T-helper 2 cell treated with Interferon-gamma antibody and Interleukin-4, amounts not matched to agents 100 ng/mL and 5 ng/mL, for 36 hours (primary cell): Measurements from ENCODE around the gene TEDC2. TPM values are rescaled to one million over a fixed set of nuclear protein-coding genes. Genes with fewer than 3 reads are reported as not detected.
"Not testable (repeated sequence)": the region's sequence is repeated elsewhere in the genome, so short reads cannot be mapped to it uniquely, and the experiment has no call there.

Experiments
- intact Hi-C: fragments of 100-400 bp; cut with micrococcal nuclease; formaldehyde crosslinking; loops from one replicate; pipeline ENCODE4 v1.15.1; 2023
- total RNA-seq: library from RNA; stranded (reverse); gene quantifications from 2 replicates; pipeline ENCODE4 v1.2.3, GENCODE V29; 2022

Gene TEDC2
- total RNA-seq, 1 donor from 2014 or later: 21.6 TPM

DNA sequence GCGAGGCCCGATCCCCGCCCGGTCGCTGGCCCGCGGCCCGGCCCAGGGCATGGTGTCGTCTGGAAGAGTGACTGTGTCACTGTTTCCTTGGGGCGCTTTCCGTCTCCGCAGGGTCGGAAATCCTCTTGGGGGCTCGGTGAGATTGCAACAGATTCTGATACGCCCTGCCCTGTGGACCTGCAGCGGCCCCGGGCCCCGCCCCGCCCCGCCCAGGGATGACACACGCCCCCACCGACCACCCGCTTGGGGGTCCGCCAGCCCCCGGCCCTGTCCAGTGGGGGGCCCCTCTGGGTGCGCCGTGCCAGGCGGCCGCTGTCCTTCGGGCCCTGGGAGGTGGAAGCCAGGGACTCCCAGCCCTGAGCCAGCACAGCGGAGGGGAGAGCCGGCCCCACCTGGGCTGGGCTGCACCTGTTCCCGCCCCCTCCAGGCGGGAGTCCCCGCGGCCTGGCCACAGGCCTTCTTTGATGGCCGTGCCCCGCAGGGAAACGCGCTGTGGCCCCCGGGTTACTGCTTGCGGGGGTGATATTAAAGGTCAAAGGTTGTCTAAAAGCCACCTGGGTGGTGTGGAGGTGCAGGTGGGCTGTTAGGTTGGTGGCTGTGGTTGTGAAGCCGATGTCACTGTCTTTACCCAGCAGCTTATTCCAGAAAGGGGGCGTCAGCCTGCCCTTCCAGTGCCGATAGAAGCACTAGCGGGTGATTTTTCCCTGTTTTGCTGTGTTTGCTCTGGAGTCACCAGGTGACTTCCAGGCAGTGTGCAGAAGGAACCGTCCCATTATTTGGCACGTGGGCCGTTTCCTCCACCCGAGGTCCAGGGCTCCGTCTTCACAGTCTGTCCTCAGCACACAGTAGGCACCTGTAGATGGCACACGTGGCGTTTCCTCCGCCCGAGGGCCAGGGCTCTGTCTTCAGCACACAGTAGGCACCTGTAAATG is 15.8 kb downstream of the TEDC2 start:
- intact Hi-C loops: no loop called here

DNA sequence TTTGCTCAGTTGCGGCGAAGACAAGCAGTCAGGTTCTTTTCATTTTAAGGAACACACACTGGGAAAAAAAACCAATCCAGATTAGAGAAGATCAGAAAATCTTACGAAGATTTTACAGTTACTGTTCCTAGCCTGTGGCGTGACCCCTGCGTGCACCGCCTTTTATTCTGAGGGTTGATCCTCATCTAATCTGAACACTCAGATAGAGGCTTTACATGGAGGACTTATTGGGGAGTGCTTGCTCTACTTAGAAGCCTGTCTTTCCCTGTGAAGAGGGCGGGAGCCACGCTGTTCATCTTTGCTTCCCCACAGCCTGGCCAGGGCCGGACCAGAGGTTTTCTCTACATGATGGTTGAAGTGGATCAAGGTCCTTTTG is 16.4 kb downstream of the TEDC2 start:
- intact Hi-C loops: no loop called here

DNA sequence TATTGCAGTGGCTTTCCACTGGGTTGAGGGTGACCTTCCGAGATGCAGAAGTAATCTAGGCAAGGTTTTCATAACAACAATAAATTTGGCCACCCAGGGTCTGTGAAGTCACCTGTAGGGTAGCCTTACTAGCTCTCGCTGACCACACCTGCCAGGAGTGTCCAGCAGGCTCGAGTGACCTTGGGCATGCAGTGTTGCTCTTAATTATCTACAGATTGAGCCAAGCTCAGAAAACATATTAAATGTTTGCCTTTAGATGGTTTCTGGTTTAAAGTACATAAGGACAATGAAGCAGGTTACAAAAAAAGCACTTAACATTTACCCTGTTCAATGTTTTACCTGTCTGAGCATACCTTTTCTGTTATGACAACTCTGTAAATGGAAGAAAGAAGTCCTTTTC is 16.8 kb downstream of the TEDC2 start:
- intact Hi-C loops: no loop called here

DNA sequence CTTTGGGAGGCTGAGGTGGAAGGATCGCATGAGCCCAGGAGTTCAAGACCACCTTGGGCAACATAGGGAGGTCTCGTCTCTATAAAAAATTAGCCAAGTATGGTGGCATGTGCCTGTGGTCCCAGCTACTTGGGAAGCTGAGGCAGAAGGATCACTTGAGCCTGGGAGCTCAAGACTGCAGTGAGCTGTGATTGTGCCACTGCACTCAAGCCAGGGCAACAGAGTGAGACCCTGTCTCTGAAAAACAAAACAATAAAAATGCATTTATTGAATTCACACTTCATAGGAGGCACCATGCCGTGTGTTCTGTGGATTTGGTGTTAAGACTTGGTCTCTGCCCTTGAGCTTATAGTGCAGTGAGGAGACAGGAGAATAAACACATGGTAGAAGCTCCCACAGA is 17.4 kb downstream of the TEDC2 start:
- intact Hi-C loops: no loop called here

DNA sequence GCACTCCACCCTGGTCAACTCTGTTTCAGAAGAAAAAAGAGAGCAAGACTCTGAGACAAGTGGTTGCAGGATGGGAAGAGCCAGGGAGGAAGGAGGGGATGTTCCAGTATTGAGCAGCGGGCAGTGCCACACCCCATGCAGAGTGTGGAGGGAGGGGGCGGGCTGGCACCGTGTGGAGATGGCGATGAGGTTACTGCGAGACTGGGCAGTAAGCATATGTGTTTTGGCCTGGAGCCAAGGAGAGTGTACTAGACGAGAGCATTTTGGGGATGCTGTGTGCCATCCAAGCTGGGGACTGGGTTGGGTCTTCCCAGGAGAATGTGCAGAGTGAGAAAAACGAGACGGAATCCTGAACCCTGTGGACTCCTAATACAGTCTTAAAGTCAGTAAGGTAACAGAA is 18.4 kb downstream of the TEDC2 start:
- intact Hi-C loops: no loop called here

DNA sequence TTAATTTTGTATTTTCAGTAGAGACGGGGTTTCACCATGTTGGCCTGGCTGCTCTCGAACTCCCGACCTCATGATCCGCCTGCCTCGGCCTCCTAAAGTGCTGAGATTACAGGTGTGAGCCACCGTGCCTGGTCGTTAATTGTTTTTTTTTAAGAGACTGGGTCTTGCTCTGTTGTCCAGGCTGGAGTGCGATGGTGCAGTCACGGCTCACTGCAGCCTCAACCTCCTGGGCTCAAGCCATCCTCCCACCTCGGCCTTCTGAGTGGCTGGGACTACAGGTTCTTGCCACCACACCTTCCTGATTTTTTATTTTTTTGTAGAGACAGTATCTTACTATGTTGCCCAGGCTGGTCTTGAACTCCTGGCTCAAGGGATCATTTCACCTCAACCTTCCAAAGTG is 20.1 kb downstream of the TEDC2 start:
- intact Hi-C loops: not testable (repeated sequence)

DNA sequence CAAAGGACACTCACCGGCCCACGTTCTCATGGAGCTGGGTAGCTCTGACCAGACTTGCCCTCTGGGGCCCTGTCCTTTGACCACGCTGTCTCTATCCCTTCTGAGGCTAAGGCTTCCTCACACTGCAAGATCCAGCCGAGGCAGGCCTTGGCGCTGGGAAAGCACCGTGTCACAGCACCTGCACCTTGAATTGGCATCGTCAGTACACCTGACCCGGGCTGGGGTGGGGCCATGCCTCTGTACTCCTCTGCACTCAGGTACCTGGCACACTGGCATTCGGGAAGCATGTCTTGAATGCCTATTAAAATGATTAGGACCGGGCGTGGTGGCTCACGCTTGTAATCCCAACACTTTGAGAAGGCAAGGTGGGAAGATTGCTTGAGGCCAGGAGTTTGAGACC is 21.0 kb downstream of the TEDC2 start:
- intact Hi-C loops: no loop called here

DNA sequence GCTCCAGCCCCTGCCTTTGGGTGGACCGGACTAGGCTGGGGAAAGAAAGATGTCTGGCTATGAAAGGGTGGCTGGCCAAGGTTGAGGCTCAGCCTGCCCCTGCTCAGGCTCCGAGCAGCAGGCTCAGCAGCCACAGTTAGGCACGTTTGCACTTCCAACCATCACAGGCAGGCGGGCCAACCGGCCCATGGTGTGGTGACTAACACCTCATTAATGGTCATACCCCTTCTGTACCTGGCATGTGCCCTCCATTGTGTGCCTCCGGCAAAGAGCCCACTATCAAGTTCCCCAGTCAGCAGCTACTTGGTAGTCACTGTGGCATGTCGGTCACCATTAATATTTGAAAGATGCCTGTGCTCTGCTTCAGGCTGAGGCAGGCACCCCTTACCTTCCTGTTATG is 21.8 kb downstream of the TEDC2 start:
- intact Hi-C loops: no loop called here

DNA sequence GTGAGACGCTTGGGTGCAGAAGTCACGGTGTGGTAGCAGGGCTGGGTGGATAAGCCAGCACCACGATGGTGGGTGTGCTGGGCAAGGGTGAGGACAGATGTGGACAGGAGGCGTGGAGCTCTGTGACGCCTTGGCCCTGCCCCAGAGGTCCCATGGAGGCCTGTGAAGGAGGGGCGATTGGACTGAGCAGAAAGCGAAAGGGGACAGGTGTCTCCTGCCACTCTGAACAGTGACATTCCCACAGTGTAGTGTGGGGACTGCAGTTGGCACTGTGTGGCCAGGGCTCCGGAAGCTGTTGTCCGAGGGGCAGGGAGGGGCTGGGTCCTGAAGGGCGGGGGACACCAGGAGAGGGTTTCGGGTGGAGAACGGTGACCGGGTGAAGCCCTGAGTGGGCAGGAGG is 22.3 kb downstream of the TEDC2 start:
- intact Hi-C loops: no loop called here

DNA sequence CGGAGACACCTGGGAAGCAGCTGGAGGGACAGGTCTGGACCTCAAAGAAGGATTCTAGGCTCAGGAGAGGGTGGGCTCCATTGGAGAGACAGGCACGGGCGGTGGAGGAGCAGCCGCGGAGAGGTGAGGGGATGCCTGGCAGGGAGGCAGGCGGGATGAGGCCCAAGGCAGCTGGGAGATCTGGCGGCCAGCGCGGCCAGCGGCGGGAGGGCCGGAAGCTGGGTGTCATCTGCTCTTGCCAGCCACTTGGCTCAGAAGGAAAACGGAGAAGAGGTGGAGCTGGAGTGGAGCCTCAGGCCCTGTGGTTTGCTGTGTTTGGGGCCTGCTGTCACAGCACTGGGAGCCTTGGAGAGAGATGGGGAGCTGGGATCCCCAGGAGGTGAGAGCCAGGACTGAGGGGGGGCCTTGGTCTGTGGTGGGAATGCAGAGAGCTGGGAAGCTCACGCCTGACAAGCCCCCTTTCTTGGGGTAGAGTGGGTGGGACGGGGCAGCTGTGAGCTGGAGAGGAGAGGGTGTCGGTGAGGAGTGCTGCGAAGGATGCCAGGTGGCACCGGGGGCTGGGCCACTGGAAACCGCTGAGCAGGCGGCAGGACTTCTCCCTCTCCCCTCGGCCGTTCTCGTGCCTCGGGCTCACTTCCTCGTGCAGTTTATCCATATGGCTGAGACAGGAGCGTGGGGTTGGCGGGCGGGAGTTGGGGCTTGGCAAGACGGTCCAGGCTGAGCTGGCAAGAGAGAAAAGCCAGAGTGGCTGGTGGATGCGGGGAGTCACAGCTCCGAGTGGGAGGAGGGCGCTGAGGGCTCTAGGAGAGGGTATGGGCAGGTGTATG is 23.0 kb downstream of the TEDC2 start:
- intact Hi-C loops: no loop called here

DNA sequence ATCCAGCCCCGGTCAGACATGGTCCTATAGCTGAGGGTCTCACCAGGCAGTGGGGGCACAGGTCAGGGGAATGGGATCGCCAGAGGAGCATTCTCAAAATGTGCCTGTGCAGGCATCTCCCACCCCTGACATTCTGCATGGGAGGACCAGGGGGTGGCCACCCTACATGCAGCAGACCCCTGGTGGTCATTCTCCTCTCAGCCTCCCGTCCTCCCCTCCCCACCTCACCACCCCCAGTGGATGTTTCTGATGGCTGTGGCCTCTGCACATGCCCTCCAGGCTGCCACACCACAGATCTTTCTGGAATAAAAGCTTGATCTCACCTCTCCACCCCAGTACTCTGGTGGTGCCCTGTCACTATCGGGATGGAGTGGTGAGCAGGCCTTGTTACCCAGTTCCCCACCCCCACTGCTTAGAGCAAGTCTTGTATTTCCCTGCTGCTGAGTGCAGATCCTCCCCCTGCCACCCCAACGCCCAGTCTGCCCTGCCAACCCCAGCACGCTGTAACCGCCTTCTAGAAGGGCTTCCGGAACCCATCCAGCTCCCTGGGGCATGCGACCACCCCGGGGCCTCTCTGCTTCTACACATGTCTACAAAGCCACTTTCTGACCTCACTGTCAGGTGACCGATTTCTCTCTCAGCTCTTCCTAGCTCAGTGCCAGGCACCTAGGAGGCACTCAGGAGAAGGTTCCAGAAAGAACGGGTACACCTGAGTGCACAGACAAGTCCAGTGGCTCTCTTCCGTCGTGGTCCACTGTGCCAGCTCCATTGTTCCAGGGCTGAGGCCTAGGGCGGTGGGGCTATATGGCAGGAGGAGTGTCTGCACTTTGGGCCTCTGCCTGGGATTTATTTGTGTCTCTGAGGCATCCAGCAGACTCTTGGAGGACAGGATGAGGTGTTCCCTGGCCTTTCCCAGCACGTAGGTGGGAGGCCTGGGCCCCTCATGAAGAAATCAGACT is 24.3 kb downstream of the TEDC2 start:
- intact Hi-C loops: no loop called here

DNA sequence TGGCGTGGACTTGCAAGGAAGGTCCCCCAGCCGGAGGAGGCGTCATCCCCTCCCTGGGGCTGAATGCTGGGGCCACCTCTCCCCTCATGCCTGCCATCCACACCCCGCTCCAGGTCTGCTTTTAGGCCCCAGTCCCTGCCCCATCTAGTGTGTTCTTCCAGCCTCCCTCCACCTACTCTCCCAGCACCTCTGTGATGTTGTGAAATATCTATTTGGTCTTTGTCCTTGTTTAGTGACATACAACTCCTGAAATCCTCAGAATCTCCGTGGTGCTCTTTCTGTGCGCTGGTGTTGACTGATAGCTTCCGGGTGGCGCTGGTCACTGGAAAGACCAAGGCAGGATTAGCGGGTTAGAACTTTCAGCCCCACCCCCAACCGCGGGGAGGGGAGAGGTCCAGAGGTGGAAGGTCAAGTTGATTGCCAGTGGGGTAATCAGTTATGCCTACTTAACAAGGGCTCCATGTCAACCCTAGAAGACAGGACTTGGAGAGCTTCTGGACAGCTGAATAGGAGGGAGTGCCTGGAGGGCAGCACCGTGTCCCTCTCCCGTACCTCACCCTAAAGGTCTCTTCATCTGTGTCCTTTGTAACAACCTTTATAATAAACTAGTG is 25.1 kb downstream of the TEDC2 start:
- intact Hi-C loops: no loop called here

DNA sequence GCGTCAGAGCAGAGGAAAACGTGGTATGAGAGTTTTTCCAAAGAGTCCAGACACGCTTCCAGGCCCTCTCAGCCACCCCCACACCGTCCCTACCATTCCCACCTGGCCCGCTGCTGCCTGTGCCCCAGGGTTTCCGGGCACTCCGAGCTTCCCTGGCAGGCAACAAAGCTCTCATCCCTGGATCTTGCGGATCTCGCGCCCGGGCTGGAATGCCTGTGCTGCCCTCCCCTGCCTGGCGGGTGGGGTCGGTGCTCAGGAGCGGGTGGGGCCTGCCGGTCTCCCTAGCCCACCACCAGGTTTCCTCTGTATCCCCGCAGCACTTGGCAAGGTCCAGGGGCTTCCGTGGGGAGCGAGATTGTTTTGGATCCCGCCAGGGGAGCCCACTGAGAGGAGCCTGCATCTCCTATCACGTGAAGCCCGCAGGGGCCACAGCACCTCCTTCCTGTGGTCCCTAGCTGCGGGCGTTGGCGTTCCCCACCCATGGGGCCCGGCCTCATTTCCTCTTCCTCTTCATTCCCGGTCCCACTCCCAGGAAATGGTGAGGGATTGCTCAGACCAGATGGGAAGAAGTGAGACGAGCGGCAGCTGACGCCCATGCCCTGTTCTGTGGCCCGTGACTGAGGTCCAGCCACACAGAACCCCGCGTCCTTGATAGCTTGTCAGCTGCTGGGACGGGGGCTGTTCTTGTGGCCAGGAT is 26.1 kb downstream of the TEDC2 start:
- intact Hi-C loops: no loop called here

DNA sequence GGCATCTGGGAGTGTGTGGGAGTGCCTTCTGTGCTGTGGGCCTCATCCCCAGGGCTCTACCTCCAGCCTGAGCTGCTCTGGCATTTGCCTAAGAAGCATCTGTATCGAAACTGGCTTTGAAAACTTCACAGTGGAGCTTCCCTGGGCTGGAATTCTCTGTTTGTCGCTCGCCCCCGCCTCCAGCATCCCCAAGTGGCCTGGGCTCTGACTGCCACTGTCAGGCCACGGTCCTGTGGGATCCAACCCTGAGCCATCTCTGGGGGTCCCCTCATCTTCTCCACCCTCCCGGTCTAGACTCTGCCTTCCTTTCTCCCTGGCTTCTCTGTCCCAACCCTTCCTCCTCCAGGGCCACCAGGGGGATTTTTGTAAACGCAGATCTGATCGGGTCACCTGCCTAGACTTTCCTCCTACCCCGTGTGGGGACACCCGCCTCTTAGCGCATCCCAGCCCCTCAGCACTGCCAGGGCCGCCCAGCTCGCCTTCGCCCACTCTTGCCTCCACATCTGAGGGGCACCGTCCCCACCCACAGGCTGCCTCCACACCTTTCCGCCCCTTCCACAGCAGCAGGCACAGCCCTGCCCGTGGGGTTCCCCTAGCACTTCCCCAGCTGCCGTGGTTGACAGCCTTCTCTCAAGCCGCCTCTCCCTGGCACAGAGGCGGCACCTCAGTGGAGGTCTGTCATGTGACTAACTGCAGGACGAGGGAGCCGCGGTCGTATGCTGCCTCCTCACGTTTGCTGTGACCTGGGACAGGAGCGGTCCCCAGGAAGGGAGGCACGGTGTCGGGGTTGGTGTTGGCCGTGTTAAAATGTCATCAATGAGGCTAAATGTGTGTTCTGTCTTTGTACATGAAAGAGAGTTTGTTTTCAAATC is 27.0 kb downstream of the TEDC2 start:
- intact Hi-C loops: no loop called here

DNA sequence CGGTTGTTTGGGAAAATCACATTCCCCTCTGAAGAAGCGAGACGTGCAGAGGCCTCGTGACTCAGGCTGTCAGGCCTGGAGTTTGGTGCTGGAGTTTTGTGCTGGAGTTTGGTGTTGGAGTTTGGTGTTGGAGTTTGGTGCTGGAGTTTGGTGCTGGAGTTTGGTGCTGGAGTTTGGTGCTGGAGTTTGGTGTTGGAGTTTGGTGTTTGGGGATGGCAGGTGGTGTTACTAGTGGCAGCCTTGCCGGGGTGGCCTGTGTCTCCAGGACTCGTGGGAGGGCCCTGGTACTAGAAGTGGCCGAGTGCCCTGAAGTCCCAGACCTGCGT is 27.6 kb downstream of the TEDC2 start:
- intact Hi-C loops: no loop called here

DNA sequence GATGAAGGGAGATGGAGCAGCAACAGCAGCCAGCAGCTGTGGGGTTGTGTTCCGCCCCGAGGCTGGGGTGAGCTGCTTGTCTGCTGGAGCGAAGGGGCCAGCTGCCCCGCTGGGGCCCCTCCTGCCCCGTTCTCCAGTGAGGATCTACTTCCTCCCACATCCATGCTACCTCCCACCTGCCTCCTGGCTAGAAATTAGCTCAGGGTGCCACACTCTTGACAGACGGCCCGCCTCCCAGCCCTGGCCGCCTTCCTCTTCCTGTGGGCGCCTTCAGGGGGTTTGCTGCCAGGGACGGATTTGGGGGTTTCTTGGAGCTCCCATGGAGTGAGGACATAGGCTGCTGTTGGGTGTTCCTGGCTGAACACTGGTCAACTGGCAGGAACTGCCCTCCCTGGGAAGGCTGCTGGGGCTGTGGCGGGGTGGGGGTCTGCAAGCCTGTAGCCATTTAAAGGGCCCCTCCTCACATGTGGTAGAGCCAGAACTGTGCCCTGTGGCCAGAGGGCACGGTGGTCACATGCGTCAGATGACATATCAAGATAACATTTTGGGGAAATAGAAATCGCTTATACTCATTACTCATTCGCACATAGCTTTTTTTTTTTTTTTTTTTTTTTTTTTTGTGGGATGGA is 28.1 kb downstream of the TEDC2 start:
- intact Hi-C loops: no loop called here

DNA sequence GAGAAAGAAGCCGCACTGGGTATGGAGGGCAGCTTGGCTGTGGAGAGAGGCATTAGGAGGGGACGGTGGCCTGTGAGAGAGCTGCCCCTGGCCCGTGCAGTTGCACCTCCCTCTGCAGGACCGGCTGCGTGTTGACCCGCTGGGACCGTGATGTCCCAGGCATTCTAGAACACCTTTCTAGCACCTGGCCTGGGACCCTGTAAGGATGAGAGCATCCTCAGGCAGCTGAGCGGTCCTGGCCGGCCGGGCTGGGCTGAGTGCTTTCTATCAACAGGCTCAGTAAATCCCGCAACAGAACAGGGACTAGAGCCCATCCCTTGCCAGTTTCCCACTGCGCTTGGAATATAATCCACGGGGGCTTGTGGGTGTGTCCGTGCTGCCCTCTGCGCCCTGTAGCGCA is 29.7 kb downstream of the TEDC2 start:
- intact Hi-C loops: no loop called here

DNA sequence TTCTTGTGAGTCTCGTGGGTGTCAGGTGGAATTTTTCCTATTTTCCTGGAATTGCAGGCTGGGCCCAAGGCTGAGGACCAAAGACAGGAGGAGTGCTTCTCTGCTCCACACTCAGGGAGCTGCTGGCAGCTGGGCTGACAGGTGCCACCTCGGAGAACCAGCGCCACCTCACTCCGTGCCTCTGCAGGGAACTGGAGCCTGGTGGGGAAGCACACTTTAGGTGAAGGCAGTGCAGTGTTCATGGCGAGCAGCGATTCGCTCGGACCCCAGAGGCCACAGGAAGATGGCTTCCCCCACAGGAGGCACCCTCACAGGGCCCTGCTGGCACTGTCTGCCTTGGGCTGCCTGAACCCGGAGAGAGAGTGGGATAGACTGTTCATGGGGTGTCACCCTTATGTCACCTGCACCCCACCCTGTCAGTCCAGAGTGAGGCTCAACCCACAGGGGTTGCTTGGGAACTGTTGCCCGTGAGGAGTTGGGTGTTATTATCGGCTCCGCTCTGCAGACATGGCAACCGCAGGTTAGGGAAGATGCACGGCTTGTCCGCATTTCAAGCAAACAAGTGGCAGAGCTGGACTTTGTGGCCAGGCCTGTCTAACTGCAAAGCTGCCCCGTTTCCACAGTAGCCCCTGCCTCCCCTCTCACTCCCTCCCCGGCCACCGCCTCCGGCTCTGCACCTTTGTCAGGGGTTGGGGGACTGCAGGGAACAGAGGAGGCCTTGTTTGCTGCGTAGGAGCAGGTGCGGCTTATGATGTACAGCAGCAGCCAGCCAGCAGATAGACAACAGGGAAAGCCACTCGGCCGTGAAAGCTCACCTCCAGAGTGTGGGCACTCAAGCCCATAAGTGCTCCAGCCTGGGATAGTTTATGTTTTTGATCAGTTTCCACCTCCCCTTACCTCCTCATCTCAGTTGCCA is 30.5 kb downstream of the TEDC2 start:
- intact Hi-C loops: no loop called here
